SU-DHL-6 (cell line): ENCODE results near the gene GJA4.

Source experiments
- H2AFZ ChIP-seq: fragments of 200-600 bp; sonication (generic); 2 replicates; pipeline ENCODE4 v1.6.1; 2014; ENCODE audit warnings: low read depth, mild to moderate bottlenecking, moderate library complexity, mixed read lengths, antibody characterized with exemption, low read length; ENCODE audit not compliant: severe bottlenecking
- H3F3A ChIP-seq: fragments of 200-600 bp; shearing (Covaris generic); 2 replicates; pipeline ENCODE4 v1.6.0; 2016; ENCODE audit warnings: antibody characterized with exemption, mild to moderate bottlenecking; ENCODE audit not compliant: insufficient read depth
- H3K27ac ChIP-seq: fragments of 200-600 bp; sonication (generic); 2 replicates; pipeline ENCODE4 v1.5.1; 2016; ENCODE audit warnings: low read depth, mild to moderate bottlenecking, low read length, moderate library complexity, mixed read lengths
- H3K27me3 ChIP-seq: fragments of 200-600 bp; sonication (generic), shearing (Covaris generic); 2 replicates; pipeline ENCODE4 v1.6.0; 2014; ENCODE audit warnings: mild to moderate bottlenecking, low read length
- H3K36me3 ChIP-seq: fragments of 200-600 bp; sonication (generic); 2 replicates; pipeline ENCODE4 v1.6.1; 2014; ENCODE audit warnings: mild to moderate bottlenecking, low read length, mixed read lengths
- H3K4me2 ChIP-seq: fragments of 300-600, 200-600 bp; shearing (Covaris generic), sonication (generic); 2 replicates; pipeline ENCODE4 v1.6.0; 2014; ENCODE audit warnings: low read length, low read depth, mild to moderate bottlenecking; ENCODE audit not compliant: poor library complexity, severe bottlenecking
- H3K4me3 ChIP-seq: fragments of 200-600 bp; sonication (generic); 2 replicates; pipeline ENCODE4 v1.5.1; 2014; ENCODE audit warnings: antibody characterized with exemption, low read length, mild to moderate bottlenecking, mixed read lengths; ENCODE audit not compliant: insufficient read depth, poor library complexity, severe bottlenecking
- H3K79me2 ChIP-seq: fragments of 200-600 bp; sonication (generic); 2 replicates; pipeline ENCODE4 v1.6.1; 2014; ENCODE audit warnings: mild to moderate bottlenecking, low read length, moderate library complexity; ENCODE audit not compliant: insufficient read depth
- H3K9ac ChIP-seq: fragments of 200-600 bp; sonication (generic); 2 replicates; pipeline ENCODE4 v1.7.0; 2014; ENCODE audit warnings: mild to moderate bottlenecking, low read length
- H3K9me2 ChIP-seq: fragments of 200-600 bp; sonication (generic); replicated peaks from 2 replicates; pipeline ENCODE4 v1.6.1; 2014; ENCODE audit warnings: low read length; ENCODE audit not compliant: insufficient read depth
- H3K9me3 ChIP-seq: fragments of 200-600 bp; sonication (generic); 2 replicates; pipeline ENCODE4 v1.6.1; 2014; ENCODE audit warnings: low read length, mixed read lengths; ENCODE audit not compliant: insufficient read depth
- H4K20me1 ChIP-seq: fragments of 200-600 bp; sonication (generic); 2 replicates; pipeline ENCODE4 v1.6.1; 2014; ENCODE audit warnings: low read depth, mild to moderate bottlenecking, antibody characterized with exemption, low read length, moderate library complexity, mixed read lengths
- EZH2phosphoT487 ChIP-seq: fragments of 200-600 bp; sonication (generic), shearing (Covaris generic); conservative IDR thresholded peaks from 2 replicates; pipeline ENCODE4 v1.6.1; 2018; ENCODE audit warnings: mild to moderate bottlenecking, antibody characterized with exemption, low read length, moderate library complexity, mixed read lengths
- TF ChIP-seq, protein P1 (sequence below): fragments of 200-600 bp; sonication (generic); IDR thresholded peaks from one replicate; pipeline ENCODE4 v1.5.1; 2017; ENCODE audit warnings: antibody characterized with exemption, mild to moderate bottlenecking, low read length, moderate library complexity; ENCODE audit not compliant: insufficient read depth, poor library complexity, severe bottlenecking

The GJA4 gene

DNA sequence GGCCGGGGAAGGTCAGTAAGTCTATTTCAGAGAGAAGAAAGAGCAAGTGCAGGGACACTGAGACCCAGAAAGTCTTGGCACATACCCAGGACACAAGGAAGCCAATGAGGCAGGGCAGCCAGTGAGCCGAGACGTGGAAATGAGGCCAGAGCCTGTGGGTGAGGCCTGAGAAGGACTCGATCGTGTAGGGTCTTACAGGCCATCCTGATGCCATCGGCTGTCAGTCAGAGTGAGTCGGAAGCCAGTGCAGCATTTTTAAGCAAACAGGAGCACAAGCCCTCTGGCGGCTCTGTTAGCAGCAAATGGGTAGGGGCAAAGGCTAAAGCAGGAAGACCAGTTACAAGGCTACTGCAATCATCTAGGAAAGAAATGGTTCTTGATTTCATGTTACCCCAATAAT, 17.8 kb upstream of the GJA4 start:
- H4K20me1 ChIP-seq, result no peaks in the 10 kb centered on the region; the same call in 1 of the 2 replicates
- no peak overlapping the region for H3K4me3 ChIP-seq
- no peaks in the 10 kb centered on the region for H3K36me3 ChIP-seq
- H3K9ac ChIP-seq, result no peak overlapping the region
- no peaks in the 10 kb centered on the region for H3K9me2 ChIP-seq
- no peak overlapping the region for H3K4me2 ChIP-seq
- no peaks in the 10 kb centered on the region for H3K79me2 ChIP-seq
- no peak for TF ChIP-seq EZH2phosphoT487
- TF ChIP-seq, protein P1, sequence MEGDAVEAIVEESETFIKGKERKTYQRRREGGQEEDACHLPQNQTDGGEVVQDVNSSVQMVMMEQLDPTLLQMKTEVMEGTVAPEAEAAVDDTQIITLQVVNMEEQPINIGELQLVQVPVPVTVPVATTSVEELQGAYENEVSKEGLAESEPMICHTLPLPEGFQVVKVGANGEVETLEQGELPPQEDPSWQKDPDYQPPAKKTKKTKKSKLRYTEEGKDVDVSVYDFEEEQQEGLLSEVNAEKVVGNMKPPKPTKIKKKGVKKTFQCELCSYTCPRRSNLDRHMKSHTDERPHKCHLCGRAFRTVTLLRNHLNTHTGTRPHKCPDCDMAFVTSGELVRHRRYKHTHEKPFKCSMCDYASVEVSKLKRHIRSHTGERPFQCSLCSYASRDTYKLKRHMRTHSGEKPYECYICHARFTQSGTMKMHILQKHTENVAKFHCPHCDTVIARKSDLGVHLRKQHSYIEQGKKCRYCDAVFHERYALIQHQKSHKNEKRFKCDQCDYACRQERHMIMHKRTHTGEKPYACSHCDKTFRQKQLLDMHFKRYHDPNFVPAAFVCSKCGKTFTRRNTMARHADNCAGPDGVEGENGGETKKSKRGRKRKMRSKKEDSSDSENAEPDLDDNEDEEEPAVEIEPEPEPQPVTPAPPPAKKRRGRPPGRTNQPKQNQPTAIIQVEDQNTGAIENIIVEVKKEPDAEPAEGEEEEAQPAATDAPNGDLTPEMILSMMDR, result no peak
- H3K9me3 ChIP-seq, result no peaks in the 10 kb centered on the region
- H2AFZ ChIP-seq, result no peak overlapping the region
- no peaks in the 10 kb centered on the region for H3F3A ChIP-seq
- H3K27ac ChIP-seq, result no peak overlapping the region
- no peaks in the 10 kb centered on the region for H3K27me3 ChIP-seq

DNA sequence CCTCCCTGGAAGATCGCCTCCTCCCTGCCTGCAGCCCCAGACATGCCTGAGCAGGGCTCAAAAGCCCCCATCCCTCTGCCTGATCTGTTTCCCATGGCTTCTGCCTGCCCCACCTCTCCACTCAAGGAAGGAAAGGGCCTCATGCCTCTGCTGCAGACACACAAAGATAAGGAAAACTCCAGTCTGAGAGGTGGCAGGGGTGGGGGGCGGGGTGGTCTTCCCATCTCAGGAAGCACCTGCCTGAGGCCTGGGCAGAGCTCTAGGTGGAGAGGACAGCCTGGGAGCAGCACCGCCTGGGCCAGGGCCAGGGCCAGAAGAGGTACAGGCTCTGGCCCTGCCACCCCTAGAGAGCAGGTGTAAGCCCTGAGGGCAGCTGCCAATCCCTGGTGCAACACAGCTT, 15.9 kb upstream of the GJA4 start:
- H3K4me2 ChIP-seq, result no peak overlapping the region
- H3K79me2 ChIP-seq, result no peaks in the 10 kb centered on the region
- TF ChIP-seq, protein P1, result no peak
- TF ChIP-seq EZH2phosphoT487, result no peak
- H3K36me3 ChIP-seq, result no peaks in the 10 kb centered on the region
- no peaks in the 10 kb centered on the region for H3K27me3 ChIP-seq
- H3K27ac ChIP-seq, result no peak overlapping the region
- no peaks in the 10 kb centered on the region for H3K9me3 ChIP-seq
- H4K20me1 ChIP-seq, result no peaks in the 10 kb centered on the region; the same call in 1 of the 2 replicates
- H3K9me2 ChIP-seq, result no peaks in the 10 kb centered on the region
- no peak overlapping the region for H3K9ac ChIP-seq
- H3K4me3 ChIP-seq, result no peak overlapping the region
- H2AFZ ChIP-seq, result no peak overlapping the region
- H3F3A ChIP-seq, result no peaks in the 10 kb centered on the region

DNA sequence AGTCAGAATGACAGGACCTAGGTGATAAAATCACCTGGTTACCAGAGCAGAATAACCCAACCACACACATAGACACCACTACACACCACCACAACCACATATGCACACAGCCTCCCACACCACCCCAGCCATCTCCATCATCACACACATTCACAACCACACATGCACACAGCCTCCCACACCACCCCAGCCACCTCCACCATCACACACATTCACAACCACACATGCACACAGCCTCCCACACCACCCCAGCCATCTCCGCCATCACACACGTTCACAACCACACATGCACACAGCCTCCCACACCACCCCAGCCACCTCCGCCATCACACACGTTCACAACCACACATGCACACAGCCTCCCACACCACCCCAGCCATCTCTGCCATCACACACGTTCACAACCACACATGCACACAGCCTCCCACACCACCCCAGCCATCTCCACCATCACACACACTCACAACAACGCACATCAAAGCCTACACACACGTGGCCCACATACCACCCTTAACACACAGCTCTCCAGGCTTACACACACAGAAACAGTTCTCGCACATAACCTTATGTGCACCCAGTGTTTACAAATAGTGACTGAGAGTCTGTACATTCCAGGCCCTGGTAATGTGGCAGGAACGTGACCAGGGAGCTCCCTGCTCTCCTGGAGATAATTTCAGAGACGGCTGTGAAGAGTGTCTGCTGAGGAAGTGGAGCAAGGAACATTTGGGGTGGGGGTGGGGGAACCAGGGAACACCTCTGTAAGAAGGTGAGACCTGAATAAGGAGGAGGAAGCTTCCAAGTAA, 15.1 kb upstream of the GJA4 start:
- Histone ChIP-seq H3K79me2 (no peaks in the 10 kb centered on the region), H3K9me2 (no peaks in the 10 kb centered on the region), H3K4me3 (no peak overlapping the region), H3K9ac (no peak overlapping the region), H3K27me3 (no peaks in the 10 kb centered on the region), H3K9me3 (no peaks in the 10 kb centered on the region), H4K20me1 (no peaks in the 10 kb centered on the region; the same call in 1 of the 2 replicates), H2AFZ (no peak overlapping the region), H3K4me2 (no peak overlapping the region), H3K36me3 (no peaks in the 10 kb centered on the region), H3K27ac (no peak overlapping the region), H3F3A (no peaks in the 10 kb centered on the region)
- TF ChIP-seq, protein P1, result no peak
- no peak for TF ChIP-seq EZH2phosphoT487
